ENCODE measurements around the gene KCNJ10.

The KCNJ10 gene

DNA sequence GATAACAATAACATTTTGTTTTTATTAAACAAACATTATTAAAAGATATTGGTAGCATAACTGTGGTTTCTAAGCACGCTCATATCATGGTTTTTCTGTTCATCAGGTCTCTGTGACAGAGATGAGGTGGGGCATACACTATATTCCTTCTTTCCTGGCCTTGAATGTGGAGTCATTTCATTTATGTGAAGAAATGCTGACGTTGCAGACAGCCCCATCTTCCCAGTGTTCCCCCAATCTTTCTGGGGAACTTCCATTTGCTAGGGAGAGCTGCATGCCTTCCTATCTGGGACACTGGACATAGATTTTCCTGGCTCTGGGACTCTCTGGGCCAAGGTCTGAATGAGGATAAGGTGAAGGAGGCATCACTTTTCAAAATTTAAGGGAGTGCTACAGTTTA is 68.5 kb downstream of the KCNJ10 start:
- no peak overlapping the region for H3K27ac ChIP-seq
- H3K4me3 ChIP-seq (ENCODE audit: low read depth, low read length): no peak overlapping the region
- no peak for DNase-seq
- TF ChIP-seq, protein P1, sequence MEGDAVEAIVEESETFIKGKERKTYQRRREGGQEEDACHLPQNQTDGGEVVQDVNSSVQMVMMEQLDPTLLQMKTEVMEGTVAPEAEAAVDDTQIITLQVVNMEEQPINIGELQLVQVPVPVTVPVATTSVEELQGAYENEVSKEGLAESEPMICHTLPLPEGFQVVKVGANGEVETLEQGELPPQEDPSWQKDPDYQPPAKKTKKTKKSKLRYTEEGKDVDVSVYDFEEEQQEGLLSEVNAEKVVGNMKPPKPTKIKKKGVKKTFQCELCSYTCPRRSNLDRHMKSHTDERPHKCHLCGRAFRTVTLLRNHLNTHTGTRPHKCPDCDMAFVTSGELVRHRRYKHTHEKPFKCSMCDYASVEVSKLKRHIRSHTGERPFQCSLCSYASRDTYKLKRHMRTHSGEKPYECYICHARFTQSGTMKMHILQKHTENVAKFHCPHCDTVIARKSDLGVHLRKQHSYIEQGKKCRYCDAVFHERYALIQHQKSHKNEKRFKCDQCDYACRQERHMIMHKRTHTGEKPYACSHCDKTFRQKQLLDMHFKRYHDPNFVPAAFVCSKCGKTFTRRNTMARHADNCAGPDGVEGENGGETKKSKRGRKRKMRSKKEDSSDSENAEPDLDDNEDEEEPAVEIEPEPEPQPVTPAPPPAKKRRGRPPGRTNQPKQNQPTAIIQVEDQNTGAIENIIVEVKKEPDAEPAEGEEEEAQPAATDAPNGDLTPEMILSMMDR (IDR thresholded peaks at IDR 0.05; ENCODE audit: low read depth, low read length, missing control alignments): no peak
- no peaks in the 10 kb centered on the region for H3K36me3 ChIP-seq (replicated peaks)
- in situ Hi-C loops (cut with HindIII; ENCODE audit: low pct_ligation_motif_present, low sequenced_read_pairs): no loop called here
- H3K27me3 ChIP-seq (replicated peaks): no peaks in the 10 kb centered on the region

DNA sequence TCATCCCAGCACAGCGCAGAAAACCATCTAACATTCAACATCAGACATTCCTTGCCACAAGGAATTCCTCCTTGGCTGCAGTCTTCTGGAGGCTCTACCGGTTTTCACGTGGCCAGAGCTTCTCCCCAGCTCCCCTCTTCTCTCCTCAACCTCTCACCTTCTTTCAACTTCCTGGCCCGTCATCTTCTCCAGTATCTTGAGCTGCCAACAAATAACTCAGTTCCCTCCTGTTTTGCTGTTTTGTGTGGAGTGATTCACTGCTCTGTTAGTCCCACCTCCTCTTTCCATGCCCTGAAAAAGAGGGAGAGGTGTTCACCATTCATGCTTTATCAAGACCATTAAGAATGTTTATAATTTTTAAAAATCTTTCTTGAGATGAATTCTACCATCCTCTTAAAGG is 70.8 kb downstream of the KCNJ10 start:
- TF ChIP-seq, protein P1 (IDR thresholded peaks at IDR 0.05; ENCODE audit: low read depth, low read length, missing control alignments): no peak
- DNase-seq: no peak
- Histone ChIP-seq H3K36me3 (replicated peaks) (no peaks in the 10 kb centered on the region), H3K27me3 (replicated peaks) (no peaks in the 10 kb centered on the region), H3K4me3 (ENCODE audit: low read depth, low read length) (no peak overlapping the region), H3K27ac (no peak overlapping the region)
- in situ Hi-C loops (cut with HindIII; ENCODE audit: low pct_ligation_motif_present, low sequenced_read_pairs): no loop called here

DNA sequence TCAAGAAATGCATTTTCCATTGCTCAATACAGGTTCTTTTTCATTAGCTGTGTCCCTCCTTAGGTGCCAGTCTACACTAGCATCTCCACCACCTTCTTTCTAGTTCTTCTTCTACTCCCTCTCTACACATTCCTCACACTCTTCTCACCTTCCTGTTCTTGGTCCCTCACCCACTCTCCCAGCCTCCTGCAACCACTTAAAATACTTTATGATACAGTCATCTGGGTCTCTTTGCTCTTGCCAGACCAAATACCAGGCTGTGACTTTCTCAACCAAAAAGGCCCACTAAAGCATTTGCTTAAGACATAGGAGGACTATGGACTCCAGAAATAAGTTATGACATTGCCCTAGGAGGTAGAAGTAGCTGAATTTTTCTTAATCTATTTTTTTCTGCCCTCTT is 73.3 kb downstream of the KCNJ10 start:
- TF ChIP-seq, protein P1 (IDR thresholded peaks at IDR 0.05; ENCODE audit: low read depth, low read length, missing control alignments): no peak
- in situ Hi-C loops (cut with HindIII; ENCODE audit: low pct_ligation_motif_present, low sequenced_read_pairs): no loop called here
- Histone ChIP-seq H3K36me3 (replicated peaks) (no peaks in the 10 kb centered on the region), H3K27ac (no peak overlapping the region), H3K27me3 (replicated peaks) (no peaks in the 10 kb centered on the region), H3K4me3 (ENCODE audit: low read depth, low read length) (no peak overlapping the region)
- peak; percentile 73 for DNase-seq

DNA sequence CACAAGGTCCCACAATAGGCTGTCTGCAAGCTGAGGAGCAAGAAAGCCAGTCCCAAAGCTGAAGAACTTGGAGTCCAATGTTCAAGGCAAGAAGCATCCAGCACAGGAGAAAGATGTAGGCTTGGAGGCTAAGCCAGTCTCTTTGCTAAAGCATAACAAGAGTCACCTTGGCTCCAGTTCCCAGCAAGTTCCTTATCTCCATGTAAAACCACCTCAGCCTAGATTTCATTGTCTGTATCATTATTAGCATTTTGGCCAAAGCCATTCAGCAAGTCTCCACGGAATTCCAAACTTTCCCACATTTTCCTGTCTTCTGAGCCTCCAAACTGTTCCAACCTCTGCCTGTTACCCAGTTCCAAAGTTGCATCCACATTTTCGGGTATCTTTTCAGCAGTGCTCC is 75.1 kb downstream of the KCNJ10 start:
- Histone ChIP-seq H3K27ac (no peak overlapping the region), H3K4me3 (ENCODE audit: low read depth, low read length) (no peak overlapping the region), H3K27me3 (replicated peaks) (no peaks in the 10 kb centered on the region), H3K36me3 (replicated peaks) (no peaks in the 10 kb centered on the region)
- DNase-seq: no peak
- TF ChIP-seq, protein P1 (IDR thresholded peaks at IDR 0.05; ENCODE audit: low read depth, low read length, missing control alignments): no peak
- in situ Hi-C loops (cut with HindIII; ENCODE audit: low pct_ligation_motif_present, low sequenced_read_pairs): no loop called here

DNA sequence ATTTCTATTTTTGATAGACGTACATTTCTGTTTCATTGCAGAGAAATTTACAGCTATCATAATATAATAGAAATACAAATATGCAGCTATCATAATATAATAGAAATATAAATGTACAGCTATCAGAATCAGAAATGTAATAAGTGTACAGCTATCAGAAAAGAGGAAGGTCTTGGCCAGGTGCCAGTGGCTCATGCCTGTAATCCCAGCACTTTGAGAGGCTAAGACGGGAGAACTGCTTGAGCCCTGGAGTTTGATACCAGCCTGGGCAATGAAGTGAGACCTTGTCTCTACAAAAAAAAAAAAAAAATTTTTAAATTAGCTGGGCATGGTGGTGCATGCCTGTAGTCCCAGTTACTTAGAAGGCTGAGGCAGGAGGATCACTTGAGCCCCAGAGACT is 76.0 kb downstream of the KCNJ10 start:
- Histone ChIP-seq H3K4me3 (ENCODE audit: low read depth, low read length) (no peak overlapping the region), H3K36me3 (replicated peaks) (no peaks in the 10 kb centered on the region), H3K27ac (no peak overlapping the region), H3K27me3 (replicated peaks) (no peaks in the 10 kb centered on the region)
- TF ChIP-seq, protein P1 (IDR thresholded peaks at IDR 0.05; ENCODE audit: low read depth, low read length, missing control alignments): no peak
- in situ Hi-C loops (cut with HindIII; ENCODE audit: low pct_ligation_motif_present, low sequenced_read_pairs): no loop called here
- DNase-seq: no peak

DNA sequence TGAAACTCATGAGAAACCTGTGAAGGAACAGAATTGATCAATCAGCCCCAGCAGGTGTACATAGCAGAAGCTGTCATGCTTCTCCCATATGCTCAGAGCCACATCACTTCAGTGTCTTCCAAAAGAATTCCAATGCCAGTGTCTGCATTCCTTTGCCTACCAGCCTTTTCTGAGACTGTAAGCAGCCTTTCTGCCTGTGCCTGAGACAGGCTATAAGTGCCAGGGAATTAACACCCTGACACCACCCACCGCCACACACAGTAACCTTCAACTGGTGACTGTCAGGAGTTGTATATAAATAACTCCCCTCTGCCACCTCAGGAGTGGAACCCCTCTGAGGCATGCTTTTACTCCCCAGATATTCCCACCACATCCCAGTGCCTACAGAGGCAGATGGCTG is 77.8 kb downstream of the KCNJ10 start:
- no peak overlapping the region for H3K27ac ChIP-seq
- DNase-seq: no peak
- in situ Hi-C loops (cut with HindIII; ENCODE audit: low pct_ligation_motif_present, low sequenced_read_pairs): no loop called here
- H3K4me3 ChIP-seq (ENCODE audit: low read depth, low read length): no peak overlapping the region
- peaks cover under 1% of the 10 kb centered on the region for H3K27me3 ChIP-seq (replicated peaks)
- H3K36me3 ChIP-seq (replicated peaks): no peaks in the 10 kb centered on the region
- TF ChIP-seq, protein P1 (IDR thresholded peaks at IDR 0.05; ENCODE audit: low read depth, low read length, missing control alignments): no peak
